ENCODE measurements around the gene ACTN4. TPM values are rescaled to one million over a fixed set of nuclear protein-coding genes. Genes with fewer than 3 reads are reported as not detected.

ACTN4 gene
- polyA plus RNA-seq, 2 of the 4 experiments (the other 2 are of a cell fraction) = 605 to 967 TPM

DNA sequence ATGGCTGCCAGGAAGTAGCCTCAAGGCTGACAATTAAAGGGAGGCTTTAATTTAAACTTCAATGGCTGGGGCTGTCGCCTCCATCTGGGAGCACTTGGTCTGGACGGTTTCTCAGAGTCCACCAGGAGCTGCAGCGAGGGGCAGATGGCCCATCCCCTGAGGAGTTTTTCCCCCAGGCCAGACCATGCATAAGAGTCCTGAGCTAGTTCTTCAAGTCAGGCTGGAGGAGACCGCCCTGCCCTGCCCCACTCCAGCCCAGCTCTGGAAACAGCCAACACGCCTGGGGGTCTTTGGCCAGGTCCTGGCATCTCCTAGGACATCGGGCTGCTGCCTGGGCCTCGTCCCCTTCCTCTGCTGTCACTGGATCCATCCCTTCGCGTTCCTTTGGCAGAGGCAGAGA, 5.3 kb upstream of the ACTN4 start:
- TF ChIP-seq, protein P1, sequence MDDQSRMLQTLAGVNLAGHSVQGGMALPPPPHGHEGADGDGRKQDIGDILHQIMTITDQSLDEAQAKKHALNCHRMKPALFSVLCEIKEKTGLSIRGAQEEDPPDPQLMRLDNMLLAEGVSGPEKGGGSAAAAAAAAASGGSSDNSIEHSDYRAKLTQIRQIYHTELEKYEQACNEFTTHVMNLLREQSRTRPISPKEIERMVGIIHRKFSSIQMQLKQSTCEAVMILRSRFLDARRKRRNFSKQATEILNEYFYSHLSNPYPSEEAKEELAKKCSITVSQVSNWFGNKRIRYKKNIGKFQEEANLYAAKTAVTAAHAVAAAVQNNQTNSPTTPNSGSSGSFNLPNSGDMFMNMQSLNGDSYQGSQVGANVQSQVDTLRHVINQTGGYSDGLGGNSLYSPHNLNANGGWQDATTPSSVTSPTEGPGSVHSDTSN (IDR thresholded peaks at IDR 0.05) = 0 out of 2 replicates have a peak, but pooled peaks have one; percentile 28
- TF ChIP-seq FOSL2 (IDR thresholded peaks at IDR 0.05) = no peak
- no peak for TF ChIP-seq FOSL2 (CRISPR knock-in tag; IDR thresholded peaks at IDR 0.05)
- H3K27ac ChIP-seq = peak overlapping the region; percentile 41 to 75
- ChIA-PET CTCF (interaction anchor here (0.8 to 11.7 kb wide), 17 partner anchors 4 to 399 kb away, joined by 3 to 172 read pairs (median 5); partner anchors contain the start of genes ACTN4, FAM98C, MAP4K1 and MRPS12), POLR2A (interaction anchor here (1.4 kb wide), 1 partner anchor 23 kb away, joined by 4 read pairs; the partner anchor contains the start of gene EIF3K)
- peaks cover 35% of the 10 kb centered on the region for H3K4me1 ChIP-seq
- DNase-seq (ENCODE audit: low read depth in 1 of 2, low spot score in 1 of 2) (no peak), ATAC-seq (peak; percentile 5 to 14; a peak in 4 of 6 replicates), FAIRE-seq (no peak)
- WGBS (ENCODE audit: missing lambda C conversion rate) = 92% methylated on average over 9 of the region's 9 CpGs
- H3K4me2 ChIP-seq = peak overlapping the region; percentile 57
- H3K9me3 ChIP-seq = no peaks in the 10 kb centered on the region
- no peak overlapping the region for H3K4me3 ChIP-seq

DNA sequence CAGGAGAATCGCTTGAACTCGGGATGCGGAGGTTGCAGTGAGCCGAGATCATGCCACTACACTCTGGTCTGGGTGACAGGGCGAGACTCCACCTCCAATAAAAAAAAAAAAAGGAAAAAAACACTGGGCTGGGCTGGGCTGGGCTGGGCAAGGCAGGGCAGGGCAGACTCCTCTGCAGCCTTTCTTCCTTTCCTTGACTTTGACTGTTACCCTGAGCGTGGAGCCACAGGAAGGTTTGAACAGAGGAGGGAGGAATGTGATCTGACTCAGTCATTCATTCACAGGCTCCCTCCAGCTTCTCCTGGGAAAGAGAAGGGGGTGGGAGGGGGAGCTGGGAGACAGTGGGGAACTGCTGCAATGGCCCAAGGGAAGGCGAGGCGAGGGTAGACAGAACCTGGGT, 2.7 kb upstream of the ACTN4 start:
- Histone ChIP-seq H3K4me3 (no peak overlapping the region), H3K9me3 (no peaks in the 10 kb centered on the region), H3K27ac (peak overlapping the region; percentile 46 to 79; a peak in 5 of 6 replicates), H3K4me1 (peaks cover 30% of the 10 kb centered on the region), H3K4me2 (peak overlapping the region; percentile 43)
- FAIRE-seq (no peak), DNase-seq (ENCODE audit: low read depth in 1 of 2, low spot score in 1 of 2) (peak in 1 of 2 experiments; percentile 81), ATAC-seq (peak in 1 of 2 experiments; percentile 32; a peak in 3 of 6 replicates)
- ChIA-PET POLR2A (interaction anchor here (0.6 kb wide), 1 partner anchor 190 kb away, joined by 3 read pairs; no protein-coding TSS in a partner anchor), CTCF (interaction anchor here (0.6 to 10.0 kb wide), 11 partner anchors 7 to 317 kb away, joined by 3 to 157 read pairs (median 4); partner anchors contain the start of genes EIF3K, MRPS12 and SARS2)
- TF ChIP-seq, protein P2, sequence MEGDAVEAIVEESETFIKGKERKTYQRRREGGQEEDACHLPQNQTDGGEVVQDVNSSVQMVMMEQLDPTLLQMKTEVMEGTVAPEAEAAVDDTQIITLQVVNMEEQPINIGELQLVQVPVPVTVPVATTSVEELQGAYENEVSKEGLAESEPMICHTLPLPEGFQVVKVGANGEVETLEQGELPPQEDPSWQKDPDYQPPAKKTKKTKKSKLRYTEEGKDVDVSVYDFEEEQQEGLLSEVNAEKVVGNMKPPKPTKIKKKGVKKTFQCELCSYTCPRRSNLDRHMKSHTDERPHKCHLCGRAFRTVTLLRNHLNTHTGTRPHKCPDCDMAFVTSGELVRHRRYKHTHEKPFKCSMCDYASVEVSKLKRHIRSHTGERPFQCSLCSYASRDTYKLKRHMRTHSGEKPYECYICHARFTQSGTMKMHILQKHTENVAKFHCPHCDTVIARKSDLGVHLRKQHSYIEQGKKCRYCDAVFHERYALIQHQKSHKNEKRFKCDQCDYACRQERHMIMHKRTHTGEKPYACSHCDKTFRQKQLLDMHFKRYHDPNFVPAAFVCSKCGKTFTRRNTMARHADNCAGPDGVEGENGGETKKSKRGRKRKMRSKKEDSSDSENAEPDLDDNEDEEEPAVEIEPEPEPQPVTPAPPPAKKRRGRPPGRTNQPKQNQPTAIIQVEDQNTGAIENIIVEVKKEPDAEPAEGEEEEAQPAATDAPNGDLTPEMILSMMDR (IDR thresholded peaks at IDR 0.05) = no peak
- no peak for TF ChIP-seq EP300 (IDR thresholded peaks at IDR 0.05)
- TF ChIP-seq, protein P3, sequence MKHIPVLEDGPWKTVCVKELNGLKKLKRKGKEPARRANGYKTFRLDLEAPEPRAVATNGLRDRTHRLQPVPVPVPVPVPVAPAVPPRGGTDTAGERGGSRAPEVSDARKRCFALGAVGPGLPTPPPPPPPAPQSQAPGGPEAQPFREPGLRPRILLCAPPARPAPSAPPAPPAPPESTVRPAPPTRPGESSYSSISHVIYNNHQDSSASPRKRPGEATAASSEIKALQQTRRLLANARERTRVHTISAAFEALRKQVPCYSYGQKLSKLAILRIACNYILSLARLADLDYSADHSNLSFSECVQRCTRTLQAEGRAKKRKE (CRISPR knock-in tag; IDR thresholded peaks at IDR 0.05; ENCODE audit: low read depth) = no peak
- no peak for TF ChIP-seq ZFP36 (IDR thresholded peaks at IDR 0.05; ENCODE audit: borderline replicate concordance, partially characterized antibody)
- 79% methylated on average over 8 of the region's 8 CpGs for WGBS (ENCODE audit: missing lambda C conversion rate)

DNA sequence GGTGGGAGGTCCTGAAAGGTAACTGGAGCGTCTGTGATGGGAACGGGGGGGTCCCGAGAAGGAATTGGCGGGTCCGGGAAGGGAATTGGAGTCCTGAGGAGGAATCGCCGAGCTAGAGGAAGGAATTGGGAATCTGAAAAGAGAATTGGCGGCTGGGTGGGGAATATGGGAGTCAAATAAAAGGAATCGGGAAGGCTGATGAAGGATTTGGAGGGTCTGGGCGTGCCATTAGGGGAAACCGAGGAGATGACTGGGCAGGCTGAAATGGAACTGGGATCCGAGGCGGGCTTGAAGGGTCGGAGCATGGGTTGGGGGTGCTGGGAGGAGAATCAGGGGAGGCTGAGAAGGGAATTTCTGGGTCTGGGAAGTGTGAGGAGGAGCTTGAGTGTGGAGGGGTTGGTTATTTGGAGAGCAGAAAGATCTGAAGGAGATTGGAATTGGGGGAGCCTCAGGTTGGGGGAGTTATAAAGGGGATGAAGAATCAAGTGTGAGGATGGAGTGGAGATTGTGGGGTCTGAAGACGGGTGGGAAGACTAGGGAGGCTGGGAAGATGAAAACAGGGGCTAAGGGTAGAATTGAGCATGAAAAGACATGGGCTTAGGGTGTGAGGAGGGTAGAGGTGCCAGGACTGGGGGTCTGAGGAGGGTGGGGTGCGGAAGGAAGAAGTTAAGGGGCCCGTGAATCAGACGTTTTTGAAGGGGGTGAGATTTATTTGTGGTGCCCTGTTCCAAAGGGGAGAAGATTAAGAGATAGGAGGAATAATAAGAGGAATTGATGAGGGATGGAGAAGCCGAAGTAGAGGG, 718 bp downstream of the ACTN4 start:
- FAIRE-seq = no peak
- no peak for TF ChIP-seq MAFK (IDR thresholded peaks at IDR 0.05; ENCODE audit: partially characterized antibody)
- TF ChIP-seq ESRRA (IDR thresholded peaks at IDR 0.05; ENCODE audit: borderline replicate concordance, low read length) = no peak
- TF ChIP-seq POLR2AphosphoS2 (conservative IDR thresholded peaks at IDR 0.05; ENCODE audit: low read length) = no peak
- TF ChIP-seq MAZ (IDR thresholded peaks at IDR 0.05; ENCODE audit: borderline replicate concordance, low read depth, low read length) = no peak
- TF ChIP-seq, protein P1 (IDR thresholded peaks at IDR 0.05) = peak; percentile 58; the same call in 1 of the 2 replicates
- no peak for TF ChIP-seq TP53 (CRISPR knock-in tag; IDR thresholded peaks at IDR 0.05)
- TF ChIP-seq SREBF2 (IDR thresholded peaks at IDR 0.05) = no peak
- TF ChIP-seq EP300 (IDR thresholded peaks at IDR 0.05) = peak in 1 of 2 experiments; percentile 28; a peak in 1 of 5 replicates
- no peak; the same call in 1 of the 2 replicates for TF ChIP-seq RARB (CRISPR knock-in tag; IDR thresholded peaks at IDR 0.05)
- TF ChIP-seq RAD21 (conservative IDR thresholded peaks at IDR 0.05 in 1 of 2, IDR thresholded peaks at IDR 0.05 in 1 of 2) = 0 out of 5 replicates have a peak, but pooled peaks of 1 of the 2 experiments have one; percentile 30
- TF ChIP-seq CHD4 (IDR thresholded peaks at IDR 0.05; ENCODE audit: borderline replicate concordance) = no peak
- TF ChIP-seq RCOR1 (IDR thresholded peaks at IDR 0.05; ENCODE audit: low read depth, low read length) = no peak
- no peak for TF ChIP-seq NPAS2 (CRISPR knock-in tag; IDR thresholded peaks at IDR 0.05; ENCODE audit: borderline replicate concordance)
- no peak for TF ChIP-seq NFE2L2 (conservative IDR thresholded peaks at IDR 0.05; ENCODE audit: low read length)
- WGBS (ENCODE audit: missing lambda C conversion rate) = under 1% methylated on average over 19 of the region's 19 CpGs
- POLR2A ChIA-PET = interaction anchor here (0.6 to 4.1 kb wide), 24 partner anchors 9 to 757 kb away, joined by 3 to 61 read pairs (median 5); partner anchors contain the start of genes EIF3K, NFKBIB and SARS2
- Histone ChIP-seq H3K4me3 (peak overlapping the region; percentile 85), H3K4me2 (peak overlapping the region; percentile 83), H3K4me1 (peaks cover 44% of the 10 kb centered on the region), H3K9me3 (no peaks in the 10 kb centered on the region), H3K27ac (peak overlapping the region; percentile 87 to 91)
- CTCF ChIA-PET = interaction anchor here (0.8 to 10.0 kb wide), 19 partner anchors 10 to 282 kb away, joined by 3 to 157 read pairs (median 6); partner anchors contain the start of genes FAM98C, MRPS12 and SARS2
- no peak for ATAC-seq
- DNase-seq (ENCODE audit: low read depth in 1 of 2, low spot score in 1 of 2) = no peak
